SK-N-SH (cell line): ENCODE measurements around the gene MRPL40.

Experiments
- EP300 ChIP-seq, 2 experiments: IDR thresholded peaks; 2 replicates each; pipeline versions ENCODE4 v1.4.0 to v1.6.1; 2012; ENCODE audit warnings: borderline replicate concordance in 1 of 2, low read depth in 1 of 2, low read length in 1 of 2
- FOXM1 ChIP-seq: IDR thresholded peaks from 2 replicates; pipeline ENCODE4 v1.4.0; 2012; ENCODE audit warnings: low read depth, mild to moderate bottlenecking
- MXI1 ChIP-seq: IDR thresholded peaks from 2 replicates; pipeline ENCODE4 v1.6.1; 2012; ENCODE audit warnings: mild to moderate bottlenecking, low read depth, low read length, improper control_type of control experiment
- NFIC ChIP-seq: IDR thresholded peaks from 2 replicates; pipeline ENCODE4 v1.4.0; 2012; ENCODE audit warnings: borderline replicate concordance
- POLR2AphosphoS5 ChIP-seq: IDR thresholded peaks from 2 replicates; pipeline ENCODE4 v1.6.1; 2012; ENCODE audit warnings: low read depth, low read length
- RCOR1 ChIP-seq: fragments of 150-350 bp; IDR thresholded peaks from 2 replicates; pipeline ENCODE4 v1.6.1; 2017; ENCODE audit warnings: antibody characterized with exemption, low read length
- SIN3A ChIP-seq: IDR thresholded peaks from 2 replicates; pipeline ENCODE4 v1.6.1; 2012; ENCODE audit warnings: low read depth, mild to moderate bottlenecking, low read length, moderate library complexity, borderline replicate concordance
- SMC3 ChIP-seq: IDR thresholded peaks from 2 replicates; pipeline ENCODE4 v1.6.1; 2012; ENCODE audit warnings: low read depth, low read length, improper control_type of control experiment
- TAF1 ChIP-seq: IDR thresholded peaks from 2 replicates; pipeline ENCODE4 v1.6.1; 2012; ENCODE audit warnings: low read depth, mild to moderate bottlenecking, low read length, moderate library complexity, borderline replicate concordance
- TF ChIP-seq, protein P1 (sequence below): fragments of 200-600 bp; sonication (generic); IDR thresholded peaks from 2 replicates; pipeline ENCODE4 v1.6.1; 2017; ENCODE audit warnings: antibody characterized with exemption, mild to moderate bottlenecking, moderate library complexity
- TF ChIP-seq, protein P2 (sequence below): IDR thresholded peaks from 2 replicates; pipeline ENCODE4; 2012
- TF ChIP-seq, protein P3 (sequence below): IDR thresholded peaks from 2 replicates; pipeline ENCODE4 v1.6.1; 2012; ENCODE audit warnings: mild to moderate bottlenecking, low read depth, low read length, moderate library complexity

DNA sequence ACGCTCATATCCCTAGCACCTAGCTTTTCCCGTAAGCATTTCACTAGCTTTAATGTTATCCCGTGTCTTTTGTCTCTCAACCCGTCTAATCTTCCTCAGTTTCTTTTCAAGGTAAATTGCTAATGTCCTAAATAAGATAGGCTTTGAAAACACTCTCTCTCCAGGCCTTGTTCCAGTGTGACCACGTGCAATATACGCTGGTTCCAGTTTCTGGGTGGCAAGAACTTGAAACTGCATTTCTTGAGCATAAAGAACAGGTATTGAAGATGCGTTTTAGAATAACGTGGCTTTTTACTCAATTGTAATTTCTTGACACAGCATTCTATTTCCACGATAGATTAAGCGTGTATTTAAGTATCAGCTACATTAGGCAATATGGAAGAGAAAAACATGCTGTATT, 48.4 kb downstream of the MRPL40 start:
- TF ChIP-seq, protein P1, sequence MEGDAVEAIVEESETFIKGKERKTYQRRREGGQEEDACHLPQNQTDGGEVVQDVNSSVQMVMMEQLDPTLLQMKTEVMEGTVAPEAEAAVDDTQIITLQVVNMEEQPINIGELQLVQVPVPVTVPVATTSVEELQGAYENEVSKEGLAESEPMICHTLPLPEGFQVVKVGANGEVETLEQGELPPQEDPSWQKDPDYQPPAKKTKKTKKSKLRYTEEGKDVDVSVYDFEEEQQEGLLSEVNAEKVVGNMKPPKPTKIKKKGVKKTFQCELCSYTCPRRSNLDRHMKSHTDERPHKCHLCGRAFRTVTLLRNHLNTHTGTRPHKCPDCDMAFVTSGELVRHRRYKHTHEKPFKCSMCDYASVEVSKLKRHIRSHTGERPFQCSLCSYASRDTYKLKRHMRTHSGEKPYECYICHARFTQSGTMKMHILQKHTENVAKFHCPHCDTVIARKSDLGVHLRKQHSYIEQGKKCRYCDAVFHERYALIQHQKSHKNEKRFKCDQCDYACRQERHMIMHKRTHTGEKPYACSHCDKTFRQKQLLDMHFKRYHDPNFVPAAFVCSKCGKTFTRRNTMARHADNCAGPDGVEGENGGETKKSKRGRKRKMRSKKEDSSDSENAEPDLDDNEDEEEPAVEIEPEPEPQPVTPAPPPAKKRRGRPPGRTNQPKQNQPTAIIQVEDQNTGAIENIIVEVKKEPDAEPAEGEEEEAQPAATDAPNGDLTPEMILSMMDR = no peak
- TF ChIP-seq, protein P2, sequence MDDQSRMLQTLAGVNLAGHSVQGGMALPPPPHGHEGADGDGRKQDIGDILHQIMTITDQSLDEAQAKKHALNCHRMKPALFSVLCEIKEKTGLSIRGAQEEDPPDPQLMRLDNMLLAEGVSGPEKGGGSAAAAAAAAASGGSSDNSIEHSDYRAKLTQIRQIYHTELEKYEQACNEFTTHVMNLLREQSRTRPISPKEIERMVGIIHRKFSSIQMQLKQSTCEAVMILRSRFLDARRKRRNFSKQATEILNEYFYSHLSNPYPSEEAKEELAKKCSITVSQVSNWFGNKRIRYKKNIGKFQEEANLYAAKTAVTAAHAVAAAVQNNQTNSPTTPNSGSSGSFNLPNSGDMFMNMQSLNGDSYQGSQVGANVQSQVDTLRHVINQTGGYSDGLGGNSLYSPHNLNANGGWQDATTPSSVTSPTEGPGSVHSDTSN = no peak
- TF ChIP-seq NFIC (no peak), FOXM1 (no peak), POLR2AphosphoS5 (no peak), EP300 (IDR thresholded peaks at IDR 0.05; ENCODE audit: borderline replicate concordance in 1 of 2, low read depth in 1 of 2, low read length in 1 of 2) (no peak), SIN3A (no peak), MXI1 (no peak), SMC3 (no peak), TAF1 (no peak), RCOR1 (no peak)
- TF ChIP-seq, protein P3, sequence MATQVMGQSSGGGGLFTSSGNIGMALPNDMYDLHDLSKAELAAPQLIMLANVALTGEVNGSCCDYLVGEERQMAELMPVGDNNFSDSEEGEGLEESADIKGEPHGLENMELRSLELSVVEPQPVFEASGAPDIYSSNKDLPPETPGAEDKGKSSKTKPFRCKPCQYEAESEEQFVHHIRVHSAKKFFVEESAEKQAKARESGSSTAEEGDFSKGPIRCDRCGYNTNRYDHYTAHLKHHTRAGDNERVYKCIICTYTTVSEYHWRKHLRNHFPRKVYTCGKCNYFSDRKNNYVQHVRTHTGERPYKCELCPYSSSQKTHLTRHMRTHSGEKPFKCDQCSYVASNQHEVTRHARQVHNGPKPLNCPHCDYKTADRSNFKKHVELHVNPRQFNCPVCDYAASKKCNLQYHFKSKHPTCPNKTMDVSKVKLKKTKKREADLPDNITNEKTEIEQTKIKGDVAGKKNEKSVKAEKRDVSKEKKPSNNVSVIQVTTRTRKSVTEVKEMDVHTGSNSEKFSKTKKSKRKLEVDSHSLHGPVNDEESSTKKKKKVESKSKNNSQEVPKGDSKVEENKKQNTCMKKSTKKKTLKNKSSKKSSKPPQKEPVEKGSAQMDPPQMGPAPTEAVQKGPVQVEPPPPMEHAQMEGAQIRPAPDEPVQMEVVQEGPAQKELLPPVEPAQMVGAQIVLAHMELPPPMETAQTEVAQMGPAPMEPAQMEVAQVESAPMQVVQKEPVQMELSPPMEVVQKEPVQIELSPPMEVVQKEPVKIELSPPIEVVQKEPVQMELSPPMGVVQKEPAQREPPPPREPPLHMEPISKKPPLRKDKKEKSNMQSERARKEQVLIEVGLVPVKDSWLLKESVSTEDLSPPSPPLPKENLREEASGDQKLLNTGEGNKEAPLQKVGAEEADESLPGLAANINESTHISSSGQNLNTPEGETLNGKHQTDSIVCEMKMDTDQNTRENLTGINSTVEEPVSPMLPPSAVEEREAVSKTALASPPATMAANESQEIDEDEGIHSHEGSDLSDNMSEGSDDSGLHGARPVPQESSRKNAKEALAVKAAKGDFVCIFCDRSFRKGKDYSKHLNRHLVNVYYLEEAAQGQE = no peak
